Kidney (tissue), 14 donors: ENCODE data around the gene MBNL1. TPM values are rescaled to one million over a fixed set of nuclear protein-coding genes. Genes with fewer than 3 reads are reported as not detected.

Experiments used
- DNase-seq, 5 donors: peaks; one replicate each; pipeline ENCODE4 v3.0.0-alpha.2; 2013 to 2020
- FAIRE-seq: peaks from 2 replicates; lab custom pipeline; 2012; peaks lifted over from hg19 to GRCh38; lab: Jason Lieb, UNC
- H3K27ac ChIP-seq, 2 donors: one replicate each; pipeline ENCODE4 v1.7.0; 2013; ENCODE audit warnings: low read depth in 2 of 2, low read length in 2 of 2, inconsistent platforms in 1 of 2
- H3K27me3 ChIP-seq: one replicate; pipeline ENCODE4 v1.7.1; 2013; ENCODE audit warnings: low read length, inconsistent platforms; ENCODE audit not compliant: control insufficient read depth, insufficient read depth
- H3K36me3 ChIP-seq, 3 donors: one replicate each; pipeline versions ENCODE4 v1.7.0 to v1.7.1; 2013; ENCODE audit warnings: low read length in 3 of 3, control low read depth in 1 of 3, inconsistent platforms in 1 of 3; ENCODE audit not compliant: insufficient read depth in 3 of 3, control insufficient read depth in 2 of 3
- H3K4me1 ChIP-seq, 3 donors: one replicate each; pipeline versions ENCODE4 v1.7.0 to v1.7.1; 2013; ENCODE audit warnings: low read length in 3 of 3, inconsistent platforms in 1 of 3, low read depth in 1 of 3; ENCODE audit not compliant: control insufficient read depth in 2 of 3, insufficient read depth in 2 of 3
- H3K4me3 ChIP-seq, 3 donors: one replicate each; pipeline versions ENCODE4 v1.7.0 to v1.8.1; 2013; ENCODE audit warnings: low read length in 3 of 3, control low read depth in 1 of 3, inconsistent platforms in 1 of 3
- H3K9ac ChIP-seq, 3 donors: one replicate each; pipeline versions ENCODE4 v1.7.0 to v1.7.1; 2013; ENCODE audit warnings: low read length in 3 of 3, control low read depth in 1 of 3, inconsistent platforms in 1 of 3
- H3K9me3 ChIP-seq, 3 donors: one replicate each; pipeline versions ENCODE4 v1.7.0 to v1.7.1; 2013; ENCODE audit warnings: low read length in 3 of 3, control low read depth in 1 of 3, inconsistent platforms in 1 of 3; ENCODE audit not compliant: control insufficient read depth in 2 of 3, insufficient read depth in 1 of 3
- CTCF ChIP-seq: IDR thresholded peaks from 3 replicates; pipeline ENCODE4 v1.5.1; 2012; ENCODE audit warnings: mild to moderate bottlenecking, moderate library complexity, borderline replicate concordance; ENCODE audit not compliant: insufficient read depth; ENCODE audit errors: extremely low read depth
- intact Hi-C: fragments of 100-400 bp; cut with DNase I; formaldehyde crosslinking; loops from one replicate; pipeline ENCODE4 v1.11.1; 2022
- polyA plus RNA-seq: library from polyadenylated mRNA; stranded (reverse); fragments of 350-450 nt; fragmentation: Illumina TruSeq; extraction: RNeasy Lipid Tissue Mini Kit (QIAGEN cat#74804); gene quantifications from one replicate; pipeline ENCODE4 v1.2.3, GENCODE V29; 2014; ENCODE audit warnings: low read depth, low replicate concordance; ENCODE audit not compliant: insufficient read depth
- total RNA-seq: library from RNA; stranded (reverse); fragmentation: NEBNext Ultra II Directional; extraction: Animal tissue kit (Norgen Biotek cat#: 25700); gene quantifications from one replicate; pipeline ENCODE4 v1.2.1, GENCODE V29; 2021
- donor health status: control.
- donor health status: control.
- donor health status: control.
- donor health status: control.
- donor health status: control.
- donor health status: DM: yes; HTN: yes; CAD: no.
- donor health status: Normal renal cell carcinoma (clear cell type).

The MBNL1 gene
- total and polyA plus RNA-seq, 2 donors from 2014 or later = 22.0 to 167 TPM

- no peak overlapping the region for H3K4me3 ChIP-seq
- intact Hi-C loops = no loop called here
These were observed 27.7 kb downstream of the MBNL1 start for GRCh38 chr3:152296382-152296781.

DNA sequence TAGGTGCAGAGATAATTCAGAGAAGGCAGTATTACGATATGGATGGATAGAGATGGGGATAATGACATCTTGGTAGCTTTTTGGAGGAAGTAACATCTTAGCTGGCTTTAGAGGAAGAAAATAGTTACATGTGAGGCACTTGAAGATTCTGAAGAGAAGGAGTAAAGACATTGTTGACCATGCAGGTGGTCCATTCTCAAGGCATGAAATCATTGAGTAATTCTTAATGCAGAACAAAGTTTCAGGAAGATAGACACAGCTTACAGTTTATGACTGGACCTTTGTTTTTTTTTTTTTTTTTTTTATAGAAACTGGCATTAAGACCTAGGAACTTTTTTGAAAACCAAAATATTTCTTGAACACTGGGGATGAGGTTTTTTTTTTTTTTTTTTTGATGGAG lies 28.2 kb downstream of the MBNL1 start:
- no peak for FAIRE-seq

More at GRCh38 chr3:152296382-152296781, 27.7 kb downstream of the MBNL1 start:
- Histone ChIP-seq H3K36me3 (no peaks in the 10 kb centered on the region), H3K27me3 (no peaks in the 10 kb centered on the region), H3K9ac (no peak overlapping the region), H3K27ac (no peak overlapping the region), H3K4me1 (peaks cover 4 to 14% (median 6%) of the 10 kb centered on the region in 3 donors), H3K9me3 (no peaks in the 10 kb centered on the region)
- FAIRE-seq = no peak
- no peak for DNase-seq
- no peak for TF ChIP-seq CTCF

DNA sequence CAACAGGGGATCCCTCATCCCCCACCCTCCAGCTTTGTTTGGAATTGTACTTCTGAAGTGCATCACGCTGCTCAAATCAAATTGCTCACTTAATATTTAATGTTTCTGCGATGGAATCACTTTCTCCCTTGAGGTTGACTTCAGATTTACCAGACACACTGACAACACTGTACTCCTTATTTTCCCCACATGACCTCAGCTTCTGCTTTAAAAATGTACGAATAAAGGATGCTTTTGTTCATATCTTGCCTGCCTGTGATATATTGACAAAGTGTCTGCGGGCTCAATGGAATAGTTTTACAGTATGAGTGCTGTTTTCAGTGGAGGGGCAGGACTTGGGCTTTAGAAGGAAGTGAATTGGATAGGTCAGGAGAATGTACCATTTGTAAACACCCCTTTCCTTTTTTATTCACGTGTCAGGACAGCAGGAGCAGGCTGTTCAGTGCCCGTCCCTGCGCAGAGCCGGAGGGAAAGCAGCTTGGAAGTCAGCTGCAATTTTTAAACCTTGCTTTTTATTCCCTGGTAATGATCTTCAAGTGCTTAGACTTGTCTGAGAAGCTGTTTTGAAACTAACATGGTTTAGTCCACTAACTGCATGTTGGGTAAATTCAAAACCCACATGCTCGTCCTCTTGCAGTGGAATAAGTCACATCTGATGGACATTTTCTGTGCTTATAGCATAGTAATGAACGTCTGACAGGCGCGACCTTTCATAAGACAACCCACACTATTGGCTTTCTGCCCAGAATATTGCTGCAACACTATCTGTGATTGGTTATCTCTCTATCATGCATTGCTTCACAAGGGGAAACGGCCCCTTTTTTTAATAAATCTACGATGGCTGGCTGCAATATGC lies 29.9 kb downstream of the MBNL1 start:
- intact Hi-C loops = no loop called here
- Histone ChIP-seq H3K4me3 (peak overlapping the region; percentile 68 to 87 (median 83)), H3K27me3 (no peaks in the 10 kb centered on the region), H3K27ac (peak overlapping the region; percentile 47 to 88), H3K9me3 (no peaks in the 10 kb centered on the region), H3K36me3 (no peaks in the 10 kb centered on the region), H3K9ac (peak overlapping the region; percentile 47 to 86 (median 66)), H3K4me1 (peaks cover 7 to 17% (median 14%) of the 10 kb centered on the region in 3 donors)
- FAIRE-seq (no peak), DNase-seq (peak in 4 of 5 donors; percentile 58 to 92 (median 72))
- TF ChIP-seq CTCF = no peak

More for the DNA sequence above, 28.2 kb downstream of the MBNL1 start:
- no peak overlapping the region for H3K9ac ChIP-seq
- intact Hi-C loops = no loop called here
- H3K27me3 ChIP-seq = no peaks in the 10 kb centered on the region
- no peaks in the 10 kb centered on the region for H3K9me3 ChIP-seq
- H3K4me1 ChIP-seq = peaks cover 7 to 17% (median 12%) of the 10 kb centered on the region in 3 donors
- no peak for DNase-seq
- no peak overlapping the region for H3K4me3 ChIP-seq
- no peak overlapping the region for H3K27ac ChIP-seq
- H3K36me3 ChIP-seq = no peaks in the 10 kb centered on the region
- no peak for TF ChIP-seq CTCF
